GM23338 (cell line): ENCODE measurements around the gene WIPI1. TPM values are rescaled to one million over a fixed set of nuclear protein-coding genes. Genes with fewer than 3 reads are reported as not detected.
A peak's percentile ranks its signal among the peaks of the same experiment; 100 is the strongest.

ENCODE experiments used
- ATAC-seq: fragments of 200-7000 bp; cut with Tn5 transposase; 3 replicates; pipeline ENCODE4 v1.9.1; 2020
- DNase-seq: peaks from one replicate; pipeline ENCODE4 v3.0.0-alpha.2; 2015; ENCODE audit warnings: low spot score
- H2AFZ ChIP-seq: fragments of 200-600 bp; sonication (generic); 2 replicates; pipeline ENCODE4 v1.8.0; 2016; ENCODE audit warnings: antibody characterized with exemption, mild to moderate bottlenecking, moderate library complexity
- H3F3A ChIP-seq: fragments of 200-600 bp; sonication (generic); replicated peaks from 2 replicates; pipeline ENCODE4 v1.8.0; 2017; ENCODE audit warnings: antibody characterized with exemption, mixed run types, low read depth
- H3K27ac ChIP-seq: fragments of 200-600 bp; sonication (generic); 2 replicates; pipeline ENCODE4 v1.6.1; 2016; ENCODE audit warnings: low read depth
- H3K27me3 ChIP-seq: fragments of 200-600 bp; sonication (generic); 2 replicates; pipeline ENCODE4 v1.8.0; 2016; ENCODE audit warnings: mild to moderate bottlenecking, mixed run types, moderate library complexity; ENCODE audit not compliant: insufficient read depth
- H3K36me3 ChIP-seq: fragments of 200-600 bp; sonication (generic); 2 replicates; pipeline ENCODE4 v1.8.0; 2016; ENCODE audit warnings: mild to moderate bottlenecking; ENCODE audit not compliant: insufficient read depth
- H3K4me1 ChIP-seq: fragments of 200-600 bp; sonication (generic); 2 replicates; pipeline ENCODE4 v1.8.0; 2016; ENCODE audit warnings: mild to moderate bottlenecking, moderate library complexity; ENCODE audit not compliant: insufficient read depth
- H3K4me2 ChIP-seq: fragments of 200-600 bp; sonication (generic); 2 replicates; pipeline ENCODE4 v1.7.1; 2017; ENCODE audit warnings: mixed run types
- H3K4me3 ChIP-seq: fragments of 200-600 bp; sonication (generic); 2 replicates; pipeline ENCODE4 v1.6.1; 2016; ENCODE audit warnings: mixed run types
- H3K79me2 ChIP-seq: fragments of 200-600 bp; sonication (generic); replicated peaks from 2 replicates; pipeline ENCODE4 v1.8.0; 2017; ENCODE audit warnings: mild to moderate bottlenecking; ENCODE audit not compliant: insufficient read depth
- H3K9me2 ChIP-seq: fragments of 200-600 bp; sonication (generic); 2 replicates; pipeline ENCODE4 v1.8.0; 2017; ENCODE audit not compliant: insufficient read depth
- H4K20me1 ChIP-seq: fragments of 200-600 bp; sonication (generic); replicated peaks from 2 replicates; pipeline ENCODE4 v1.8.0; 2017; ENCODE audit warnings: mild to moderate bottlenecking; ENCODE audit not compliant: insufficient read depth
- H3K27ac Mint-ChIP-seq: 2 replicates; pipeline ENCODE4 v1.8.0; 2020; ENCODE audit warnings: inconsistent platforms, mild to moderate bottlenecking, moderate library complexity, mixed read lengths
- H3K27me3 Mint-ChIP-seq: 3 replicates; pipeline ENCODE4 v1.8.0; 2022; ENCODE audit warnings: low read depth, mild to moderate bottlenecking, moderate library complexity, mixed read lengths, inconsistent platforms; ENCODE audit not compliant: insufficient read depth, poor library complexity
- H3K36me3 Mint-ChIP-seq: 3 replicates; pipeline ENCODE4 v1.8.0; 2021; ENCODE audit warnings: low read depth, mild to moderate bottlenecking, inconsistent platforms, moderate library complexity, mixed read lengths
- H3K4me1 Mint-ChIP-seq: 3 replicates; pipeline ENCODE4 v1.8.0; 2020; ENCODE audit warnings: mild to moderate bottlenecking, inconsistent platforms, mixed read lengths
- H3K4me3 Mint-ChIP-seq: 3 replicates; pipeline ENCODE4 v1.8.0; 2021; ENCODE audit warnings: moderate library complexity, mild to moderate bottlenecking, inconsistent platforms, mixed read lengths
- H3K9me3 Mint-ChIP-seq: 3 replicates; pipeline ENCODE4 v1.8.0; 2020; ENCODE audit warnings: moderate library complexity, mild to moderate bottlenecking, inconsistent platforms, mixed read lengths
- CTCF ChIP-seq, 2 experiments: fragments of 200-600 bp in 1 of 2; sonication (generic) in 1 of 2; conservative IDR thresholded peaks; 2 replicates each; pipeline versions ENCODE4 v1.5.1 to v1.6.1; 2016 to 2017; ENCODE audit warnings: antibody characterized with exemption in 2 of 2, low read depth in 2 of 2, mild to moderate bottlenecking in 2 of 2, moderate library complexity in 1 of 2
- ETS1 ChIP-seq: IDR thresholded peaks from 2 replicates; pipeline ENCODE4 v1.6.1; 2016; ENCODE audit warnings: antibody characterized with exemption
- EZH2 ChIP-seq: fragments of 200-600 bp; sonication (generic); IDR thresholded peaks from one replicate; pipeline ENCODE4 v1.8.0; 2017; ENCODE audit warnings: antibody characterized with exemption, mild to moderate bottlenecking, low read depth; ENCODE audit not compliant: unreplicated experiment
- EZH2phosphoT487 ChIP-seq: fragments of 200-600 bp; sonication (generic); IDR thresholded peaks from one replicate; pipeline ENCODE4 v1.8.1; 2018; ENCODE audit warnings: antibody characterized with exemption; ENCODE audit not compliant: unreplicated experiment
- JUNB ChIP-seq: IDR thresholded peaks from one replicate; pipeline ENCODE4 v1.6.1; 2016; ENCODE audit warnings: antibody characterized with exemption; ENCODE audit not compliant: unreplicated experiment
- NANOG ChIP-seq: IDR thresholded peaks from 2 replicates; pipeline ENCODE4 v1.6.1; 2016; ENCODE audit warnings: antibody characterized with exemption, borderline replicate concordance
- REST ChIP-seq: IDR thresholded peaks from one replicate; pipeline ENCODE4 v1.6.1; 2018; ENCODE audit warnings: antibody characterized with exemption; ENCODE audit not compliant: unreplicated experiment
- STAT1 ChIP-seq: IDR thresholded peaks from one replicate; pipeline ENCODE4 v1.6.1; 2016; ENCODE audit warnings: antibody characterized with exemption; ENCODE audit not compliant: unreplicated experiment
- ZNF114 ChIP-seq: fragments of 250-450 bp; sonication (Bioruptor Pico); IDR thresholded peaks from 2 replicates; pipeline ENCODE4 v1.5.0; 2020; ENCODE audit warnings: mild to moderate bottlenecking, moderate library complexity
- ZNF331 ChIP-seq: fragments of 250-450 bp; sonication (Bioruptor Pico); IDR thresholded peaks from 2 replicates; pipeline ENCODE4 v1.5.0; 2020; ENCODE audit warnings: low read depth, mild to moderate bottlenecking, moderate library complexity
- polyA plus RNA-seq: library from polyadenylated mRNA; unstranded; fragments of >200 nt; fragmentation: Nextera tagmentation; extraction: Ambion mirVana; gene quantifications from 2 replicates; pipeline ENCODE4 v1.2.1, GENCODE V29; 2016
- total RNA-seq: library from RNA; depleted of rRNA; stranded (reverse); fragments of >200 nt; shearing (Covaris generic); gene quantifications from 2 replicates; pipeline ENCODE4 v1.2.3, GENCODE V29; 2014

Gene WIPI1
- total and polyA plus RNA-seq, 2 experiments from 2014 or later = 24.1 to 29.3 TPM

GRCh38 chr17:68462381-68463210, 5.3 kb upstream of the WIPI1 start:
- Histone ChIP-seq H3K9me2 (no peaks in the 10 kb centered on the region), H3K27me3 (peaks cover 7% of the 10 kb centered on the region; the same call in 1 of the 2 replicates), H3K4me1 (peaks cover 41% of the 10 kb centered on the region), H3K79me2 (no peaks in the 10 kb centered on the region), H3K4me3 (no peak overlapping the region), H3K27ac (no peak overlapping the region), H2AFZ (peak overlapping the region; percentile 1), H3K4me2 (no peak overlapping the region), H3K36me3 (no peaks in the 10 kb centered on the region), H4K20me1 (no peaks in the 10 kb centered on the region), H3F3A (peaks cover 4% of the 10 kb centered on the region; the same call in 1 of the 2 replicates)
- Mint-ChIP-seq H3K4me3 (no peak overlapping the region), H3K36me3 (no peaks in the 10 kb centered on the region), H3K27ac (no peak overlapping the region), H3K27me3 (peaks cover 5% of the 10 kb centered on the region), H3K4me1 (peaks cover 48% of the 10 kb centered on the region), H3K9me3 (no peaks in the 10 kb centered on the region; the same call in 1 of the 3 replicates)
- peak; percentile 89 for ATAC-seq
- DNase-seq = peak; percentile 98
- TF ChIP-seq ETS1 (no peak), NANOG (no peak), CTCF (conservative IDR thresholded peaks at IDR 0.05; ENCODE audit: low read depth in 2 of 2) (peak; percentile 82 to 87), JUNB (no peak), ZNF114 (CRISPR knock-in tag) (no peak), ZNF331 (no peak), STAT1 (no peak), EZH2phosphoT487 (no peak)

GRCh38 chr17:68461589-68461988, 4.3 kb upstream of the WIPI1 start:
- Mint-ChIP-seq H3K4me1 (peaks cover 48% of the 10 kb centered on the region), H3K27ac (peak overlapping the region; percentile 47), H3K36me3 (no peaks in the 10 kb centered on the region), H3K4me3 (no peak overlapping the region; the same call in 2 of the 3 replicates), H3K27me3 (peaks cover 9% of the 10 kb centered on the region), H3K9me3 (no peaks in the 10 kb centered on the region; the same call in 2 of the 3 replicates)
- no peak for ATAC-seq
- H3K27me3 ChIP-seq = peaks cover 7% of the 10 kb centered on the region; the same call in 1 of the 2 replicates
- peak overlapping the region; percentile 48; the same call in 1 of the 2 replicates for H2AFZ ChIP-seq
- H4K20me1 ChIP-seq = no peaks in the 10 kb centered on the region
- H3K4me2 ChIP-seq = peak overlapping the region; percentile 58; the same call in 1 of the 2 replicates
- DNase-seq = peak; percentile 31
- H3K27ac ChIP-seq = no peak overlapping the region
- H3K4me3 ChIP-seq = no peak overlapping the region
- peaks cover 41% of the 10 kb centered on the region for H3K4me1 ChIP-seq
- no peaks in the 10 kb centered on the region for H3K9me2 ChIP-seq
- H3K36me3 ChIP-seq = no peaks in the 10 kb centered on the region
- H3F3A ChIP-seq = peaks cover 4% of the 10 kb centered on the region; the same call in 1 of the 2 replicates
- no peaks in the 10 kb centered on the region for H3K79me2 ChIP-seq
- TF ChIP-seq NANOG (no peak), ETS1 (no peak), ZNF114 (CRISPR knock-in tag) (no peak), EZH2 (no peak), REST (no peak), JUNB (no peak)
